ENCODE results near the gene CRTAC1.

DNA sequence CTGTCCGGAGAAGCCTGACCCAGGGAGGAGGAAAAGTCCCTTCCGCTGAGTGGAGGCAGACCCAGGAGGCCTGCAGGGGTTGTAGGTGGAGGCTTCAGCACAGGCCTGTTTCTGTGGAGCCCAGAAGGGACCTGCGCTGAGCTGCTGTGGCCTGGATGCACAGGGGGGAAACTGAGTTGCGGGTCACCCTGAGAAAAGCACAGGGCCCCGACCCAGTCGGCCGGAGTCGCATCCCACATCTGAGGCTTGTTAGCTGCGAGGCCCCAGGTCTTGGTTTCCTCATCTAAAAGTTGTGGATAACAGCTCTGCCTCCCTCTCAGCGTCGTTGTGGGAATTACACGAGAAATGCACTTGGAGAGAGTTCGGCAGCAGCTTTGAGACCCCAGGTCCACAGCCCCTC lies 104.4 kb downstream of the CRTAC1 start:
- TF ChIP-seq CREB1 (CRISPR knock-in tag; IDR thresholded peaks at IDR 0.05; ENCODE audit: low read depth) (no peak), EZH2 (IDR thresholded peaks at IDR 0.05; ENCODE audit: low read depth, unreplicated experiment) (no peak), EZH2phosphoT487 (IDR thresholded peaks at IDR 0.05; ENCODE audit: unreplicated experiment) (no peak), CTCF (conservative IDR thresholded peaks at IDR 0.05; ENCODE audit: low read depth in 2 of 2) (no peak), JUNB (IDR thresholded peaks at IDR 0.05; ENCODE audit: unreplicated experiment) (no peak), POLR2AphosphoS5 (IDR thresholded peaks at IDR 0.05; ENCODE audit: low read depth) (no peak), ZNF114 (CRISPR knock-in tag; IDR thresholded peaks at IDR 0.05) (no peak), STAT1 (IDR thresholded peaks at IDR 0.05; ENCODE audit: unreplicated experiment) (no peak)
- TF ChIP-seq, protein P1, sequence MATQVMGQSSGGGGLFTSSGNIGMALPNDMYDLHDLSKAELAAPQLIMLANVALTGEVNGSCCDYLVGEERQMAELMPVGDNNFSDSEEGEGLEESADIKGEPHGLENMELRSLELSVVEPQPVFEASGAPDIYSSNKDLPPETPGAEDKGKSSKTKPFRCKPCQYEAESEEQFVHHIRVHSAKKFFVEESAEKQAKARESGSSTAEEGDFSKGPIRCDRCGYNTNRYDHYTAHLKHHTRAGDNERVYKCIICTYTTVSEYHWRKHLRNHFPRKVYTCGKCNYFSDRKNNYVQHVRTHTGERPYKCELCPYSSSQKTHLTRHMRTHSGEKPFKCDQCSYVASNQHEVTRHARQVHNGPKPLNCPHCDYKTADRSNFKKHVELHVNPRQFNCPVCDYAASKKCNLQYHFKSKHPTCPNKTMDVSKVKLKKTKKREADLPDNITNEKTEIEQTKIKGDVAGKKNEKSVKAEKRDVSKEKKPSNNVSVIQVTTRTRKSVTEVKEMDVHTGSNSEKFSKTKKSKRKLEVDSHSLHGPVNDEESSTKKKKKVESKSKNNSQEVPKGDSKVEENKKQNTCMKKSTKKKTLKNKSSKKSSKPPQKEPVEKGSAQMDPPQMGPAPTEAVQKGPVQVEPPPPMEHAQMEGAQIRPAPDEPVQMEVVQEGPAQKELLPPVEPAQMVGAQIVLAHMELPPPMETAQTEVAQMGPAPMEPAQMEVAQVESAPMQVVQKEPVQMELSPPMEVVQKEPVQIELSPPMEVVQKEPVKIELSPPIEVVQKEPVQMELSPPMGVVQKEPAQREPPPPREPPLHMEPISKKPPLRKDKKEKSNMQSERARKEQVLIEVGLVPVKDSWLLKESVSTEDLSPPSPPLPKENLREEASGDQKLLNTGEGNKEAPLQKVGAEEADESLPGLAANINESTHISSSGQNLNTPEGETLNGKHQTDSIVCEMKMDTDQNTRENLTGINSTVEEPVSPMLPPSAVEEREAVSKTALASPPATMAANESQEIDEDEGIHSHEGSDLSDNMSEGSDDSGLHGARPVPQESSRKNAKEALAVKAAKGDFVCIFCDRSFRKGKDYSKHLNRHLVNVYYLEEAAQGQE (IDR thresholded peaks at IDR 0.05; ENCODE audit: unreplicated experiment): no peak
- TF ChIP-seq, protein P2, sequence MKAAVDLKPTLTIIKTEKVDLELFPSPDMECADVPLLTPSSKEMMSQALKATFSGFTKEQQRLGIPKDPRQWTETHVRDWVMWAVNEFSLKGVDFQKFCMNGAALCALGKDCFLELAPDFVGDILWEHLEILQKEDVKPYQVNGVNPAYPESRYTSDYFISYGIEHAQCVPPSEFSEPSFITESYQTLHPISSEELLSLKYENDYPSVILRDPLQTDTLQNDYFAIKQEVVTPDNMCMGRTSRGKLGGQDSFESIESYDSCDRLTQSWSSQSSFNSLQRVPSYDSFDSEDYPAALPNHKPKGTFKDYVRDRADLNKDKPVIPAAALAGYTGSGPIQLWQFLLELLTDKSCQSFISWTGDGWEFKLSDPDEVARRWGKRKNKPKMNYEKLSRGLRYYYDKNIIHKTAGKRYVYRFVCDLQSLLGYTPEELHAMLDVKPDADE (IDR thresholded peaks at IDR 0.05): no peak

All from GM23338 (cell line).